ENCODE results near the gene LRRC57.

DNA sequence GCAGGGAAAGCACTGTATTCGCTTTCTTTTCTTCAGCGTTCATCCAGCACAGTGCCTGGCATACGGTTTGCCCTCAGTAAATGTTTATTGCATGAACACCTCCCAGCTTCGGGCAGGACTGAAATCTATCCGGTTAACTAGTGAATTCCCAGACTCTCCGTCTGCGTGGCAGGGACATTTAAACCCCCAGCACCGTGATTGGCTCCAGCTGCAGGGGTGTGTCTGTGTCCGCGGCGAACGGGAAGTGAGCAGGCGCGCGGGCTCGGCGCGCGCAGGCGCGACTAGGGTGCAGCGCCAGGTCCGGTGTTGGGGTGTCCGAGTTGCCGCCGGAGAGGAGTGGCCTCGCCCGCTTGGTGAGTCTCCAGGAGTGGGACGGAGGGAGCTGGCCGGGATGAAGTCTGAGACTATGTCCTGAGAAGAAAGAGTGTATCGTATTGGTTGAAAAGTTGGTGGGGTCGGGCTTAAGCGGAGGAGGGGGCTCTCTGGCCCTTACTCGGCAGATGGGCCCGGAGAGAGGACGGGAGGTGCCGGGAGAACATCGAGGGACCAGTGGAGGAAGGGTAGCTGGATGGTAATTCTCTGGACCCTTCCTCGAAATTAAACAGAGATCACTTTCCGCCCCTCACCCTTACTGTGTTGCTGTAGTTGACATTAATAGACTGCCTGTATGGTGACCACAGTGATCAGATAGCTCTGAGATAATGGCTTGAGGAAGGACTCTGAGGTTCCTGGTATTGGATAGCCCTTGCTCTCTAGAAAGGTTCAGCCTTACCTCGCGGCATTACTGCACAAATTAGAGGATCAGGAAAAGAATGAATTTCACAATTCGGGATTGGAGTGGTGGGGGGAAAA lies 53.0 kb downstream of the LRRC57 start, which contains the start of gene SNAP23:
- TF ChIP-seq, protein P1, sequence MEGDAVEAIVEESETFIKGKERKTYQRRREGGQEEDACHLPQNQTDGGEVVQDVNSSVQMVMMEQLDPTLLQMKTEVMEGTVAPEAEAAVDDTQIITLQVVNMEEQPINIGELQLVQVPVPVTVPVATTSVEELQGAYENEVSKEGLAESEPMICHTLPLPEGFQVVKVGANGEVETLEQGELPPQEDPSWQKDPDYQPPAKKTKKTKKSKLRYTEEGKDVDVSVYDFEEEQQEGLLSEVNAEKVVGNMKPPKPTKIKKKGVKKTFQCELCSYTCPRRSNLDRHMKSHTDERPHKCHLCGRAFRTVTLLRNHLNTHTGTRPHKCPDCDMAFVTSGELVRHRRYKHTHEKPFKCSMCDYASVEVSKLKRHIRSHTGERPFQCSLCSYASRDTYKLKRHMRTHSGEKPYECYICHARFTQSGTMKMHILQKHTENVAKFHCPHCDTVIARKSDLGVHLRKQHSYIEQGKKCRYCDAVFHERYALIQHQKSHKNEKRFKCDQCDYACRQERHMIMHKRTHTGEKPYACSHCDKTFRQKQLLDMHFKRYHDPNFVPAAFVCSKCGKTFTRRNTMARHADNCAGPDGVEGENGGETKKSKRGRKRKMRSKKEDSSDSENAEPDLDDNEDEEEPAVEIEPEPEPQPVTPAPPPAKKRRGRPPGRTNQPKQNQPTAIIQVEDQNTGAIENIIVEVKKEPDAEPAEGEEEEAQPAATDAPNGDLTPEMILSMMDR (conservative IDR thresholded peaks at IDR 0.05): no peak
- TF ChIP-seq EZH2 (IDR thresholded peaks at IDR 0.05; ENCODE audit: low read depth): no peak
